ENCODE results near the gene TBC1D24.

GRCh38 chr16:2516391-2517240 is 41.7 kb downstream of the TBC1D24 start:
- TF ChIP-seq SNAI2 (CRISPR knock-in tag; IDR thresholded peaks at IDR 0.05) (no peak), CSDC2 (CRISPR knock-in tag; IDR thresholded peaks at IDR 0.05) (no peak), RARB (CRISPR knock-in tag; IDR thresholded peaks at IDR 0.05) (no peak), POU6F1 (CRISPR knock-in tag; IDR thresholded peaks at IDR 0.05; ENCODE audit: borderline replicate concordance, low read depth) (no peak), PPARA (CRISPR knock-in tag; IDR thresholded peaks at IDR 0.05; ENCODE audit: borderline replicate concordance) (no peak), GLIS3 (CRISPR knock-in tag; IDR thresholded peaks at IDR 0.05) (no peak), ZFP30 (CRISPR knock-in tag; IDR thresholded peaks at IDR 0.05) (no peak), OSR1 (CRISPR knock-in tag; IDR thresholded peaks at IDR 0.05) (no peak), CREB5 (CRISPR knock-in tag; IDR thresholded peaks at IDR 0.05; ENCODE audit: low read depth) (no peak), ESRRG (CRISPR knock-in tag; IDR thresholded peaks at IDR 0.05) (no peak), TCF4 (CRISPR knock-in tag; IDR thresholded peaks at IDR 0.05; ENCODE audit: borderline replicate concordance) (no peak), PATZ1 (CRISPR knock-in tag; IDR thresholded peaks at IDR 0.05; ENCODE audit: borderline replicate concordance) (no peak)

Data from SK-N-SH treated with all-trans-retinoic acid at 6 μM for 48 hours (cell line).